Neutrophil (primary cell): ENCODE data around the gene HAPLN3.

Experiments
- H3K27ac ChIP-seq: fragments of 200-600 bp; sonication (generic); 2 replicates; pipeline ENCODE4 v1.5.1; 2016; ENCODE audit warnings: mild to moderate bottlenecking, moderate library complexity
- H3K27me3 ChIP-seq: fragments of 200-600 bp; sonication (generic); 2 replicates; pipeline ENCODE4 v1.6.0; 2016; ENCODE audit warnings: mild to moderate bottlenecking
- H3K36me3 ChIP-seq: fragments of 200-600 bp; sonication (generic); 2 replicates; pipeline ENCODE4 v1.5.1; 2017
- H3K4me1 ChIP-seq, 2 experiments: fragments of 200-600 bp in 1 of 2; sonication (generic) in 1 of 2; 1 replicate in 1 of 2; 2 replicates in 1 of 2; pipeline versions ENCODE4 v1.5.1 to v1.6.1; 2013 to 2016; ENCODE audit warnings: low read depth in 1 of 2, low read length in 1 of 2, mild to moderate bottlenecking in 1 of 2, moderate library complexity in 1 of 2; ENCODE audit not compliant: control insufficient read depth in 1 of 2, insufficient read depth in 1 of 2
- H3K4me3 ChIP-seq, 2 experiments: fragments of 200-600 bp in 1 of 2; sonication (generic) in 1 of 2; 1 replicate in 1 of 2; 2 replicates in 1 of 2; pipeline ENCODE4 v1.5.1; 2013 to 2016; ENCODE audit warnings: low read depth in 1 of 2, low read length in 1 of 2, mild to moderate bottlenecking in 1 of 2, moderate library complexity in 1 of 2
- H3K9me3 ChIP-seq: fragments of 200-600 bp; sonication (generic); 2 replicates; pipeline ENCODE4 v1.5.1; 2016
- CTCF ChIP-seq: fragments of 200-600 bp; sonication (generic); IDR thresholded peaks from 2 replicates; pipeline ENCODE4 v1.5.1; 2016; ENCODE audit warnings: antibody characterized with exemption

HAPLN3 gene

GRCh38 chr15:88900982-88901418 is 5.7 kb upstream of the HAPLN3 start:
- TF ChIP-seq CTCF = no peak
- no peak overlapping the region for H3K4me3 ChIP-seq
- no peaks in the 10 kb centered on the region for H3K36me3 ChIP-seq
- H3K4me1 ChIP-seq = no peaks in the 10 kb centered on the region
- H3K27me3 ChIP-seq = peaks cover 21% of the 10 kb centered on the region
- no peaks in the 10 kb centered on the region for H3K9me3 ChIP-seq
- no peak overlapping the region for H3K27ac ChIP-seq

- no peak overlapping the region for H3K27ac ChIP-seq
- no peak overlapping the region for H3K4me3 ChIP-seq
- peaks cover 27% of the 10 kb centered on the region for H3K27me3 ChIP-seq
- no peaks in the 10 kb centered on the region for H3K36me3 ChIP-seq
- TF ChIP-seq CTCF = no peak
- no peaks in the 10 kb centered on the region for H3K4me1 ChIP-seq
- H3K9me3 ChIP-seq = no peaks in the 10 kb centered on the region
Observed at GRCh38 chr15:88900309-88900981, 5.1 kb upstream of the HAPLN3 start.

GRCh38 chr15:88899251-88899650 is 3.9 kb upstream of the HAPLN3 start:
- H3K9me3 ChIP-seq = no peaks in the 10 kb centered on the region
- TF ChIP-seq CTCF = no peak
- peaks cover 39% of the 10 kb centered on the region for H3K27me3 ChIP-seq
- H3K4me3 ChIP-seq = no peak overlapping the region
- H3K4me1 ChIP-seq = no peaks in the 10 kb centered on the region
- no peak overlapping the region for H3K27ac ChIP-seq
- no peaks in the 10 kb centered on the region for H3K36me3 ChIP-seq

GRCh38 chr15:88898736-88899135 is 3.4 kb upstream of the HAPLN3 start:
- H3K4me1 ChIP-seq = no peaks in the 10 kb centered on the region
- H3K27ac ChIP-seq = no peak overlapping the region
- no peaks in the 10 kb centered on the region for H3K36me3 ChIP-seq
- H3K9me3 ChIP-seq = no peaks in the 10 kb centered on the region
- no peak for TF ChIP-seq CTCF
- no peak overlapping the region for H3K4me3 ChIP-seq
- H3K27me3 ChIP-seq = peaks cover 44% of the 10 kb centered on the region

GRCh38 chr15:88897456-88898194 is 2.3 kb upstream of the HAPLN3 start:
- H3K9me3 ChIP-seq = no peaks in the 10 kb centered on the region
- H3K36me3 ChIP-seq = no peaks in the 10 kb centered on the region
- H3K27me3 ChIP-seq = peaks cover 55% of the 10 kb centered on the region
- H3K4me3 ChIP-seq = no peak overlapping the region
- H3K27ac ChIP-seq = no peak overlapping the region
- no peaks in the 10 kb centered on the region for H3K4me1 ChIP-seq
- TF ChIP-seq CTCF = no peak
